Adipocyte (in vitro differentiated cells): Measurements from ENCODE around the gene HYAL3.
"Not testable (repeated sequence)": the region's sequence is repeated elsewhere in the genome, so short reads cannot be mapped to it uniquely, and the experiment has no call there.

Source experiments
- DNase-seq: peaks from one replicate; pipeline ENCODE4 v3.0.0-alpha.2; 2015; ENCODE audit warnings: low read depth
- H3K27me3 ChIP-seq: replicated peaks from 2 replicates; pipeline ENCODE4 v1.7.0; 2013; ENCODE audit warnings: mild to moderate bottlenecking, low read length, moderate library complexity; ENCODE audit not compliant: control insufficient read depth, insufficient read depth
- H3K36me3 ChIP-seq: 2 replicates; pipeline ENCODE4 v1.7.0; 2013; ENCODE audit warnings: low read length, mild to moderate bottlenecking, moderate library complexity; ENCODE audit not compliant: control insufficient read depth, insufficient read depth, severe bottlenecking
- H3K4me1 ChIP-seq: 2 replicates; pipeline ENCODE4 v1.7.0; 2013; ENCODE audit warnings: mild to moderate bottlenecking, low read length, moderate library complexity; ENCODE audit not compliant: control insufficient read depth, insufficient read depth
- H3K4me3 ChIP-seq: 2 replicates; pipeline ENCODE4 v1.7.0; 2013; ENCODE audit warnings: mild to moderate bottlenecking, low read length, moderate library complexity
- H3K9ac ChIP-seq: 2 replicates; pipeline ENCODE4 v1.7.0; 2013; ENCODE audit warnings: mild to moderate bottlenecking, low read length, moderate library complexity
- H3K9me3 ChIP-seq: 2 replicates; pipeline ENCODE4 v1.7.0; 2013; ENCODE audit warnings: mild to moderate bottlenecking, low read length, moderate library complexity; ENCODE audit not compliant: control insufficient read depth

Gene HYAL3

GRCh38 chr3:50264383-50264963 is 34.7 kb downstream of the HYAL3 start:
- peak; percentile 93 for DNase-seq
- Histone ChIP-seq H3K9me3 (no peaks in the 10 kb centered on the region), H3K27me3 (no peaks in the 10 kb centered on the region), H3K4me1 (peaks cover 60% of the 10 kb centered on the region), H3K9ac (peak overlapping the region; percentile 38), H3K36me3 (no peaks in the 10 kb centered on the region), H3K4me3 (no peak overlapping the region)

- peaks cover 53% of the 10 kb centered on the region for H3K4me1 ChIP-seq
- DNase-seq: no peak
- peaks cover under 1% of the 10 kb centered on the region for H3K36me3 ChIP-seq
- peak overlapping the region; percentile 38 for H3K9ac ChIP-seq
- H3K4me3 ChIP-seq: no peak overlapping the region
- H3K9me3 ChIP-seq: no peaks in the 10 kb centered on the region
- H3K27me3 ChIP-seq: no peaks in the 10 kb centered on the region
These were observed 35.5 kb downstream of the HYAL3 start for GRCh38 chr3:50263478-50264382.

- Histone ChIP-seq H3K9me3 (no peaks in the 10 kb centered on the region), H3K36me3 (peaks cover 10% of the 10 kb centered on the region), H3K4me3 (no peak overlapping the region), H3K4me1 (peaks cover 48% of the 10 kb centered on the region), H3K9ac (no peak overlapping the region), H3K27me3 (no peaks in the 10 kb centered on the region)
- DNase-seq: no peak
These were observed 36.4 kb downstream of the HYAL3 start for GRCh38 chr3:50262778-50263177.

DNA sequence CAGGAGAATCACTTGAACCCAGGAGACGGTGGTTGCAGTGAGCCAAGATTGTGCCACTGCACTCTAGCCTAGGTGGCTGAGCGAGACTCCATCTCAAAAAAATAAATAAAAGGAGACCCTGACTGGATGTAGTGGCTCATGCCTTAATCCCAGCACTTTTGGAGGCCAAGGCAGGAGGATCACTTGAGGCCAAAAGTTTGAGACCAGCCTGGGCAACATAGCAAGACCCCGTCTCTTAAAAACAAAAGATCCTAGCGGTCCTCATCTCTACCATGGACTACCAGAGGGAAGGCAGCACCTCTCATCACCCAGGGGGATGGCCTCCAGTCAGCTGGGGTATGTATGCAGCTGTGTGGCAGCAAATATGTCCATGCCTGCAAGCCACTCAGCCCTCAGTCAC is 37.0 kb downstream of the HYAL3 start:
- H3K4me3 ChIP-seq, H3K9ac ChIP-seq, H3K9me3 ChIP-seq, DNase-seq, H3K27me3 ChIP-seq: not testable (repeated sequence)
- Histone ChIP-seq H3K36me3 (peaks cover 14% of the 10 kb centered on the region), H3K4me1 (peaks cover 43% of the 10 kb centered on the region)

DNA sequence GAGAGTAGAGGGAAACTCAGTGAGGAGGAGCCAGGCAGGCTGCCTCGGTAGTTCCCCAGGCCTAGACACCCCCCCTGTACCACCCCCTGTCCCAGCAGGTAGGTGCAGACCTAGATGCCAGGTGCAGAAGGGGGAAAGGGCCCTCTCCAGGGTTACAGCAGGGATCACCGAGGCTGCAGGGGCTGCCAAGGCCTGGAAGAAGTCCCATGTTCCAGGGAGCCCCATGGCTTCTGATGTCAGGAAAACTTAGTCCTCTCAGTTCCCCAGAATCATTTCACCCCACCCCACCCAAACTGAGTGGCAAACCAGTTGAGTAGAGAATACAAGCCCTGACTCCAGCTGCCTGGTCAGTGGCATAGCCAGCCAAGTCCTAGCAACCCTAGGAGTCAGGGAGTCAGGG is 37.7 kb downstream of the HYAL3 start:
- Histone ChIP-seq H3K4me1 (peaks cover 39% of the 10 kb centered on the region), H3K9ac (peak overlapping the region; percentile 87), H3K4me3 (no peak overlapping the region), H3K27me3 (no peaks in the 10 kb centered on the region), H3K36me3 (peaks cover 21% of the 10 kb centered on the region), H3K9me3 (no peaks in the 10 kb centered on the region)
- DNase-seq: no peak

DNA sequence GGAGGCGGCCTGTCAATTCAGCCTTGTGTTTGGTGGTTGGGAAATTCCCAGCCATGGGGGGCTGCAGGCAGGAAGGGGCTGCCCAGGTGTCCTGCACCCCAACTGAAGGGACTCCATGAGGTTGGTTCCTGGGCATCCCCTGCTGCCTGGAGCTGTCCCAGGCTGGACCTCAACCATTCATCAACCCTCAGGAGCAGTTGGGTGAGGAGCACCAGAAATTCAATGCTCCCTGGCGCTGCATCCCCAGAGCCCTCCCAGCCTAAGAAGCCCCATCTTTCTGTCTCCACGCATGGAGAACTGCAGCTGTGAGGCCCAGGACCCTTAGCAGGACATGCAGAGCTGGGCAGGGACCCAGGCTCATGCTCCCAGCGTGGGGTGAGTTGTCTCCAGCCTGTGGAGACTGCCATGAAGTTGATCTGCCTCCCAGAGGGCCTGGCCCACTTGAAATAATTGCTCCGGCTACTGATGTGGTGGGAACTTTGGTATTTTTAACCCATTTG is 38.2 kb downstream of the HYAL3 start:
- Histone ChIP-seq H3K9ac (peak overlapping the region; percentile 87), H3K36me3 (peaks cover 26% of the 10 kb centered on the region), H3K9me3 (no peaks in the 10 kb centered on the region), H3K27me3 (no peaks in the 10 kb centered on the region), H3K4me3 (peak overlapping the region; percentile 76), H3K4me1 (peaks cover 39% of the 10 kb centered on the region)
- peak; percentile 16 for DNase-seq

GRCh38 chr3:50260027-50260941 is 38.9 kb downstream of the HYAL3 start:
- Histone ChIP-seq H3K4me1 (peaks cover 37% of the 10 kb centered on the region), H3K27me3 (no peaks in the 10 kb centered on the region), H3K36me3 (peaks cover 31% of the 10 kb centered on the region), H3K9me3 (no peaks in the 10 kb centered on the region), H3K9ac (peak overlapping the region; percentile 87), H3K4me3 (peak overlapping the region; percentile 76)
- DNase-seq: peak; percentile 96

DNA sequence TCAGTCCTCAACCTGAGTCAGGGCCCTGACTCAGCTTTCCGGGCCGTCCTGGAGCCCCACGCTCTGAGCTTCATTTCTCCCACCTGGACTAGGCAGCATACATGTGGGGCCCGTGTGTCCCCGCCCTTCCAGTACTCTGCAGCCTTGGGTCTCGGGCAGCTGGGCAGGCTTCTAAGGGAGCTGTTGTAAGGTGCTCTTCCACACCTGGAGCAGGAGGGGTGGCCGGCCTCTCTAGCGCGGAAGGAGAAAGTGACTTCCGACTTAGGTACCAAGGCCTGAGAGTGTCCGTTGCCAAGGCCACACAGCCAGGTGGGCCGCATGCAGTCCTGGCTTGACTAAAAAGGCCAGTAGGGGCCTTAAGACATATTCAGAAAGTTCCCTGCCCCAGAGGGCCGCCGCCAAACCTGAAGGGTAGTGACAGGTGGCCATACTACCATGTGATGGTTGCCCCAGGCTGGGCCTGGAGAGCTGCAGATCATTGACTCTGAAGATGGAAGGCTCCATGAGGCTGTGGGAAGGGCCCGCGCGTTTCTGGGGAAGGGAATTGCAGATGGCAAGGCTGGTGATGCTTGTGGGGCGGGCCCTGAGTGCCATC is 39.7 kb downstream of the HYAL3 start:
- Histone ChIP-seq H3K9me3 (no peaks in the 10 kb centered on the region), H3K9ac (peak overlapping the region; percentile 87), H3K27me3 (no peaks in the 10 kb centered on the region), H3K4me3 (peak overlapping the region; percentile 41), H3K4me1 (peaks cover 38% of the 10 kb centered on the region), H3K36me3 (peaks cover 38% of the 10 kb centered on the region)
- DNase-seq: no peak

DNA sequence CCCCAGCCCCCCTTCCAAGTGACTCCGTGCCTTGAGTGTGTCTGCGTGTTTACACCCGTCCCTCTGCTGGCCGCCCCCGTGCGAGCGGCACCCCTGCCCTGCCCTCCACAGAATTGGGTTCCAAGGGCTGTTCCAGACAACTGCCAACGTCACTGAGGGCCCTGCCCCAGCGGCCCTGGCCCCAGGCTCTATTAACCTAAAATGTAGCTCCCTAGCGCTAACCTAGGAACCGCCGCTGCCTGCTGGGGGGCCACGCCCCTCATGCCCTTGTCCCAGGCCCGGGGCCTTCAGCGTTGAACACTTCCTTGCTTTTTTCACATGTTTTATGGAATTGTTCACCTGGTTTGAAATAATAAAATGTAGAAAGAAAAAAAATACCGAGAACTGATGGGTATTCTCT is 40.2 kb downstream of the HYAL3 start:
- H3K4me3 ChIP-seq: no peak overlapping the region
- H3K27me3 ChIP-seq: no peaks in the 10 kb centered on the region
- peaks cover 44% of the 10 kb centered on the region for H3K36me3 ChIP-seq
- no peak overlapping the region for H3K9ac ChIP-seq
- H3K4me1 ChIP-seq: peaks cover 33% of the 10 kb centered on the region
- DNase-seq: no peak
- no peaks in the 10 kb centered on the region for H3K9me3 ChIP-seq

GRCh38 chr3:50258029-50258680 is 41.0 kb downstream of the HYAL3 start:
- H3K4me1 ChIP-seq: peaks cover 26% of the 10 kb centered on the region
- H3K27me3 ChIP-seq: no peaks in the 10 kb centered on the region
- H3K9ac ChIP-seq: no peak overlapping the region
- DNase-seq: no peak
- H3K36me3 ChIP-seq: peaks cover 51% of the 10 kb centered on the region
- no peak overlapping the region for H3K4me3 ChIP-seq
- no peaks in the 10 kb centered on the region for H3K9me3 ChIP-seq
